ENCODE results near the gene RITA1. TPM values are rescaled to one million over a fixed set of nuclear protein-coding genes. Genes with fewer than 3 reads are reported as not detected.

RITA1 gene
- total and polyA plus RNA-seq, 10 of the 15 experiments (the other 5 are each of a cell fraction or from before 2014, with no cell fraction given): 2.3 to 39.9 (median 24.8) TPM

- TF ChIP-seq, protein P1, sequence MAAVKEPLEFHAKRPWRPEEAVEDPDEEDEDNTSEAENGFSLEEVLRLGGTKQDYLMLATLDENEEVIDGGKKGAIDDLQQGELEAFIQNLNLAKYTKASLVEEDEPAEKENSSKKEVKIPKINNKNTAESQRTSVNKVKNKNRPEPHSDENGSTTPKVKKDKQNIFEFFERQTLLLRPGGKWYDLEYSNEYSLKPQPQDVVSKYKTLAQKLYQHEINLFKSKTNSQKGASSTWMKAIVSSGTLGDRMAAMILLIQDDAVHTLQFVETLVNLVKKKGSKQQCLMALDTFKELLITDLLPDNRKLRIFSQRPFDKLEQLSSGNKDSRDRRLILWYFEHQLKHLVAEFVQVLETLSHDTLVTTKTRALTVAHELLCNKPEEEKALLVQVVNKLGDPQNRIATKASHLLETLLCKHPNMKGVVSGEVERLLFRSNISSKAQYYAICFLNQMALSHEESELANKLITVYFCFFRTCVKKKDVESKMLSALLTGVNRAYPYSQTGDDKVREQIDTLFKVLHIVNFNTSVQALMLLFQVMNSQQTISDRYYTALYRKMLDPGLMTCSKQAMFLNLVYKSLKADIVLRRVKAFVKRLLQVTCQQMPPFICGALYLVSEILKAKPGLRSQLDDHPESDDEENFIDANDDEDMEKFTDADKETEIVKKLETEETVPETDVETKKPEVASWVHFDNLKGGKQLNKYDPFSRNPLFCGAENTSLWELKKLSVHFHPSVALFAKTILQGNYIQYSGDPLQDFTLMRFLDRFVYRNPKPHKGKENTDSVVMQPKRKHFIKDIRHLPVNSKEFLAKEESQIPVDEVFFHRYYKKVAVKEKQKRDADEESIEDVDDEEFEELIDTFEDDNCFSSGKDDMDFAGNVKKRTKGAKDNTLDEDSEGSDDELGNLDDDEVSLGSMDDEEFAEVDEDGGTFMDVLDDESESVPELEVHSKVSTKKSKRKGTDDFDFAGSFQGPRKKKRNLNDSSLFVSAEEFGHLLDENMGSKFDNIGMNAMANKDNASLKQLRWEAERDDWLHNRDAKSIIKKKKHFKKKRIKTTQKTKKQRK (IDR thresholded peaks at IDR 0.05; ENCODE audit: low read depth, low read length): no peak
- TF ChIP-seq ELK1 (IDR thresholded peaks at IDR 0.05; ENCODE audit: low read depth, low read length) (no peak; the same call in 1 of the 2 replicates), SUZ12 (IDR thresholded peaks at IDR 0.05; ENCODE audit: unreplicated experiment) (no peak), WRNIP1 (IDR thresholded peaks at IDR 0.05; ENCODE audit: borderline replicate concordance, low read depth, low read length) (no peak), IRF3 (IDR thresholded peaks at IDR 0.05) (peak; percentile 34), MTA2 (IDR thresholded peaks at IDR 0.05; ENCODE audit: low read depth) (no peak), KDM1A (IDR thresholded peaks at IDR 0.05; ENCODE audit: borderline replicate concordance) (no peak), EP300 (IDR thresholded peaks at IDR 0.05; ENCODE audit: borderline replicate concordance in 1 of 2, control insufficient read depth in 1 of 2, low read depth in 2 of 2, low read length in 2 of 2) (no peak), LARP7 (IDR thresholded peaks at IDR 0.05) (0 out of 2 replicates have a peak, but pooled peaks have one; percentile 66), ZNF274 (IDR thresholded peaks at IDR 0.05; ENCODE audit: insufficient read depth, insufficient read length) (no peak), RAD51 (IDR thresholded peaks at IDR 0.05) (peak; percentile 98), YY1 (IDR thresholded peaks at IDR 0.05; ENCODE audit: low read depth, low read length) (peak; percentile 95), ZNF384 (IDR thresholded peaks at IDR 0.05; ENCODE audit: borderline replicate concordance, low read depth, low read length) (no peak), CREB1 (IDR thresholded peaks at IDR 0.05; ENCODE audit: low read depth) (peak; percentile 51; the same call in 1 of the 2 replicates), HDGF (IDR thresholded peaks at IDR 0.05) (no peak), MEF2B (IDR thresholded peaks at IDR 0.05; ENCODE audit: partially characterized antibody, poor library complexity, severe bottlenecking) (no peak), PML (IDR thresholded peaks at IDR 0.05; ENCODE audit: low read length) (peak; percentile 77; the same call in 1 of the 2 replicates)
- TF ChIP-seq, protein P2, sequence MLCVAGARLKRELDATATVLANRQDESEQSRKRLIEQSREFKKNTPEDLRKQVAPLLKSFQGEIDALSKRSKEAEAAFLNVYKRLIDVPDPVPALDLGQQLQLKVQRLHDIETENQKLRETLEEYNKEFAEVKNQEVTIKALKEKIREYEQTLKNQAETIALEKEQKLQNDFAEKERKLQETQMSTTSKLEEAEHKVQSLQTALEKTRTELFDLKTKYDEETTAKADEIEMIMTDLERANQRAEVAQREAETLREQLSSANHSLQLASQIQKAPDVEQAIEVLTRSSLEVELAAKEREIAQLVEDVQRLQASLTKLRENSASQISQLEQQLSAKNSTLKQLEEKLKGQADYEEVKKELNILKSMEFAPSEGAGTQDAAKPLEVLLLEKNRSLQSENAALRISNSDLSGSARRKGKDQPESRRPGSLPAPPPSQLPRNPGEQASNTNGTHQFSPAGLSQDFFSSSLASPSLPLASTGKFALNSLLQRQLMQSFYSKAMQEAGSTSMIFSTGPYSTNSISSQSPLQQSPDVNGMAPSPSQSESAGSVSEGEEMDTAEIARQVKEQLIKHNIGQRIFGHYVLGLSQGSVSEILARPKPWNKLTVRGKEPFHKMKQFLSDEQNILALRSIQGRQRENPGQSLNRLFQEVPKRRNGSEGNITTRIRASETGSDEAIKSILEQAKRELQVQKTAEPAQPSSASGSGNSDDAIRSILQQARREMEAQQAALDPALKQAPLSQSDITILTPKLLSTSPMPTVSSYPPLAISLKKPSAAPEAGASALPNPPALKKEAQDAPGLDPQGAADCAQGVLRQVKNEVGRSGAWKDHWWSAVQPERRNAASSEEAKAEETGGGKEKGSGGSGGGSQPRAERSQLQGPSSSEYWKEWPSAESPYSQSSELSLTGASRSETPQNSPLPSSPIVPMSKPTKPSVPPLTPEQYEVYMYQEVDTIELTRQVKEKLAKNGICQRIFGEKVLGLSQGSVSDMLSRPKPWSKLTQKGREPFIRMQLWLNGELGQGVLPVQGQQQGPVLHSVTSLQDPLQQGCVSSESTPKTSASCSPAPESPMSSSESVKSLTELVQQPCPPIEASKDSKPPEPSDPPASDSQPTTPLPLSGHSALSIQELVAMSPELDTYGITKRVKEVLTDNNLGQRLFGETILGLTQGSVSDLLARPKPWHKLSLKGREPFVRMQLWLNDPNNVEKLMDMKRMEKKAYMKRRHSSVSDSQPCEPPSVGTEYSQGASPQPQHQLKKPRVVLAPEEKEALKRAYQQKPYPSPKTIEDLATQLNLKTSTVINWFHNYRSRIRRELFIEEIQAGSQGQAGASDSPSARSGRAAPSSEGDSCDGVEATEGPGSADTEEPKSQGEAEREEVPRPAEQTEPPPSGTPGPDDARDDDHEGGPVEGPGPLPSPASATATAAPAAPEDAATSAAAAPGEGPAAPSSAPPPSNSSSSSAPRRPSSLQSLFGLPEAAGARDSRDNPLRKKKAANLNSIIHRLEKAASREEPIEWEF (IDR thresholded peaks at IDR 0.05; ENCODE audit: insufficient replicate concordance, low read depth, low read length): no peak
These were observed at the start of gene RITA1, which contains the start of gene DDX54 (continued) for GRCh38 chr12:113185180-113186032.
